Vagina (tissue), 2 donors: Measurements from ENCODE around the gene SRF.

Source experiments
- POLR2A ChIP-seq, 2 donors: fragments of 450-650 bp; IDR thresholded peaks; one replicate each; pipeline ENCODE4 v1.6.1; 2017; ENCODE audit warnings: antibody characterized with exemption in 2 of 2, mild to moderate bottlenecking in 2 of 2, moderate library complexity in 2 of 2
- POLR2AphosphoS5 ChIP-seq, 2 donors: sonication (generic); formaldehyde crosslinking; IDR thresholded peaks; one replicate each; pipeline ENCODE4 v1.9.0; 2017; ENCODE audit warnings: antibody characterized with exemption in 2 of 2, mild to moderate bottlenecking in 2 of 2, low read depth in 1 of 2; ENCODE audit not compliant: insufficient read depth in 1 of 2
- TF ChIP-seq, protein P1 (sequence below), 3 experiments: fragments of 450-650 bp in 2 of 3; fragments of 200-600 bp in 1 of 3; sonication (generic) in 1 of 3; IDR thresholded peaks; one replicate each; pipeline ENCODE4 v1.5.1; 2017 to 2019; ENCODE audit warnings: antibody characterized with exemption in 3 of 3, mild to moderate bottlenecking in 2 of 3, moderate library complexity in 2 of 3

DNA sequence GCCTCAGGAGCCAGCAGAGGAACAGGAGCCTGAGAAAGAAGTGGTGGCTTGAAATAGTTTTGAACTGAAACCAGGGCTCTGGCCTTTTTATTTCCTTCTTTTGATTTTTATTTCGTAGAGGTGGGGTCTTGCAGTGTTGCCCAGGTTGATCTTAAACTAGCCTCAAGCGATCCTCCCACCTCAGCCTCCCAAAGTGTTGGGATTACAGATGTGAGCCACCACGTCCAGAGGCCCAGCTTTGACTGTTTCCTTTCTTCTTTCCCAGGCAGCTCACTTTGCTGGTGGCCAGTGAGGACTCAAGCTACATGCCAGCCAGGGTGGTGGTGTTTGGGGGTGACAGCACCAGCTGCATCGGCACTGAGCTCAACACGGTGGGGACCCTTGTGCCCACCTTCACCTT, 31.4 kb downstream of the SRF start:
- TF ChIP-seq, protein P1, sequence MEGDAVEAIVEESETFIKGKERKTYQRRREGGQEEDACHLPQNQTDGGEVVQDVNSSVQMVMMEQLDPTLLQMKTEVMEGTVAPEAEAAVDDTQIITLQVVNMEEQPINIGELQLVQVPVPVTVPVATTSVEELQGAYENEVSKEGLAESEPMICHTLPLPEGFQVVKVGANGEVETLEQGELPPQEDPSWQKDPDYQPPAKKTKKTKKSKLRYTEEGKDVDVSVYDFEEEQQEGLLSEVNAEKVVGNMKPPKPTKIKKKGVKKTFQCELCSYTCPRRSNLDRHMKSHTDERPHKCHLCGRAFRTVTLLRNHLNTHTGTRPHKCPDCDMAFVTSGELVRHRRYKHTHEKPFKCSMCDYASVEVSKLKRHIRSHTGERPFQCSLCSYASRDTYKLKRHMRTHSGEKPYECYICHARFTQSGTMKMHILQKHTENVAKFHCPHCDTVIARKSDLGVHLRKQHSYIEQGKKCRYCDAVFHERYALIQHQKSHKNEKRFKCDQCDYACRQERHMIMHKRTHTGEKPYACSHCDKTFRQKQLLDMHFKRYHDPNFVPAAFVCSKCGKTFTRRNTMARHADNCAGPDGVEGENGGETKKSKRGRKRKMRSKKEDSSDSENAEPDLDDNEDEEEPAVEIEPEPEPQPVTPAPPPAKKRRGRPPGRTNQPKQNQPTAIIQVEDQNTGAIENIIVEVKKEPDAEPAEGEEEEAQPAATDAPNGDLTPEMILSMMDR (IDR thresholded peaks at IDR 0.05), result no peak
- TF ChIP-seq POLR2A (IDR thresholded peaks at IDR 0.05) (no peak), POLR2AphosphoS5 (IDR thresholded peaks at IDR 0.05; ENCODE audit: insufficient read depth in 1 of 2, low read depth in 1 of 2) (no peak)
